Astrocyte of the spinal cord (primary cell): ENCODE results near the gene LRP10.

Experiments used
- DNase-seq: peaks from one replicate; pipeline ENCODE4 v3.0.0; 2011; ENCODE audit warnings: low read depth, low spot score
- H3K4me3 ChIP-seq: 2 replicates; pipeline ENCODE4 v1.5.1; 2011; ENCODE audit warnings: low read depth, mild to moderate bottlenecking, low read length, moderate library complexity
- CTCF ChIP-seq: IDR thresholded peaks from 2 replicates; pipeline ENCODE4 v1.5.1; 2012; ENCODE audit warnings: low read depth, mild to moderate bottlenecking, low read length, inconsistent platforms
- in situ Hi-C: cut with HindIII; loops from 2 replicates; pipeline ENCODE4 v1.10.0; 2017; ENCODE audit warnings: low sequenced_read_pairs

The LRP10 gene

GRCh38 chr14:22843123-22843925, 28.2 kb upstream of the LRP10 start:
- in situ Hi-C loops = no loop called here
- no peak overlapping the region for H3K4me3 ChIP-seq
- no peak for DNase-seq
- TF ChIP-seq CTCF = no peak

GRCh38 chr14:22844221-22845102, 27.1 kb upstream of the LRP10 start:
- TF ChIP-seq CTCF = no peak
- in situ Hi-C loops = no loop called here
- no peak overlapping the region for H3K4me3 ChIP-seq
- no peak for DNase-seq

DNA sequence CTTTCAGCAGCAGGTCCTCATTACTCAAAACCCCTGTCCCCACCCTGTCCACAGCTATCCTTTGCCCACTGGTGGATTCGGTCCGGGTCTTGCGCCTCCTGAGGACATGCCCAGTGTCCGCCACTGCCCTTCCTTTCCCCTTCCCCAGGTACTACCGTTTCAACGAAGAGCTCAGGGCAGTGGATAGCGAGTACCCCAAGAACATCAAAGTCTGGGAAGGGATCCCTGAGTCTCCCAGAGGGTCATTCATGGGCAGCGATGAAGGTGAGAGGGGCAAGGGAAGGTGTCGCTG, 26.5 kb upstream of the LRP10 start:
- DNase-seq = no peak
- H3K4me3 ChIP-seq = no peak overlapping the region
- in situ Hi-C loops = no loop called here
- no peak for TF ChIP-seq CTCF

DNA sequence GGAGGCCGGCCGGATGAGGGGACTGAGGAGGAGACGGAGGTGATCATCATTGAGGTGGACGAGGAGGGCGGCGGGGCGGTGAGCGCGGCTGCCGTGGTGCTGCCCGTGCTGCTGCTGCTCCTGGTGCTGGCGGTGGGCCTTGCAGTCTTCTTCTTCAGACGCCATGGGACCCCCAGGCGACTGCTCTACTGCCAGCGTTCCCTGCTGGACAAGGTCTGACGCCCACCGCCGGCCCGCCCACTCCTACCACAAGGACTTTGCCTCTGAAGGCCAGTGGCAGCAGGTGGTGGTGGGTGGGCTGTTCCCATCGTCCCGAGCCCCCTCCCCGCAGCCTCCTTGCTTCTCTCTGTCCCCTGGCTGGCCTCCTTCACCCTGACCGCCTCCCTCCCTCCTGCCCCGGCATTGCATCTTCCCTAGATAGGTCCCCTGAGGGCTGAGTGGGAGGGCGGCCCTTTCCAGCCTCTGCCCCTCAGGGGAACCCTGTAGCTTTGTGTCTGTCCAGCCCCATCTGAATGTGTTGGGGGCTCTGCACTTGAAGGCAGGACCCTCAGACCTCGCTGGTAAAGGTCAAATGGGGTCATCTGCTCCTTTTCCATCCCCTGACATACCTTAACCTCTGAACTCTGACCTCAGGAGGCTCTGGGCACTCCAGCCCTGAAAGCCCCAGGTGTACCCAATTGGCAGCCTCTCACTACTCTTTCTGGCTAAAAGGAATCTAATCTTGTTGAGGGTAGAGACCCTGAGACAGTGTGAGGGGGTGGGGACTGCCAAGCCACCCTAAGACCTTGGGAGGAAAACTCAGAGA, 25.5 kb upstream of the LRP10 start:
- DNase-seq = no peak
- in situ Hi-C loops = no loop called here

GRCh38 chr14:22846811-22847307, 24.7 kb upstream of the LRP10 start:
- H3K4me3 ChIP-seq = no peak overlapping the region
- in situ Hi-C loops = no loop called here
- TF ChIP-seq CTCF = no peak
- DNase-seq = no peak

More for the DNA sequence above, 25.5 kb upstream of the LRP10 start:
- H3K4me3 ChIP-seq = no peak overlapping the region
- TF ChIP-seq CTCF = no peak

GRCh38 chr14:22847661-22848341, 23.7 kb upstream of the LRP10 start:
- in situ Hi-C loops = no loop called here
- DNase-seq = peak; percentile 45
- H3K4me3 ChIP-seq = no peak overlapping the region
- no peak for TF ChIP-seq CTCF
